Embryonic facial prominence (tissue), 1 donor: ENCODE measurements around the gene SURF6.
"Not testable (repeated sequence)": the region's sequence is repeated elsewhere in the genome, so short reads cannot be mapped to it uniquely, and the experiment has no call there.

Source experiments
- DNase-seq: peaks from one replicate; pipeline ENCODE4 v3.0.0-alpha.2; 2016; ENCODE audit errors: extremely low spot score

SURF6 gene

DNA sequence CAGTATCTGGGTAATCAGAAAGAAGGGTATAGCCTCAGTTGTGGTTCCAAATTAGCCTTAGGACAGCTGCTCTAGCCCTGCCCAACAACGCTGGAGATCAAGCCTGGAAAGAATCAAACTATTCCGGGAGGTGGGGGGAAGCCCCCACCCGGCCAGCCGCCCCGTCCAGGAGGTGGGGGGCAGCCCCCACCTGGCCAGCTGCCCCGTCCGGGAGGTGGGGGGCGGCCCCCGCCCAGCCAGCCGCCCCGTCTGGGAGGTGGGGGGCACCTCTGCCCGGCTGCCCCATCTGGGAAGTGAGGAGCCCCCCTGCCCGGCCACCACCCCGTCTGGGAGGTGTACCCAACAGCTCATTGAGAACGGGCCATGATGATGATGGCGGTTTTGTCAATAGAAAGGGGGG is 36.0 kb downstream of the SURF6 start:
- not testable (repeated sequence) for DNase-seq

DNA sequence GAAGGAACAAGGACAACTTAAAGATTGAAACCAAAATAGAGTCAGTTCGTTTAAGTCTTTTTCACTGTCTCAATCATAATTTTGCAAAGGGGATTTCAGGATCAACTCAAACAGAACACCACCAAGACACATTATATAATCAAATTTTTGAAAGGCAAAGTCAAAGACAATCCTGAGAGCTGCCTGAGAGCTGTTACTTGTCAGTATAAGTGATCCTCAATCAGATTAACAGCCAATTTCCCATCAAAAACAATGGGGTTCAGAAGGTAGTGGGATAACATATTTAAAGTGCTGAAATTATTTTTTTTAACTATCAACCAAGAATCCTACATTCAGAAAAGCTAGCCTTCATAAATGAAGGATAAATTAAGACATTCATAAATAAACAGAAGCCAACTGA is 41.7 kb downstream of the SURF6 start:
- DNase-seq: no peak

DNA sequence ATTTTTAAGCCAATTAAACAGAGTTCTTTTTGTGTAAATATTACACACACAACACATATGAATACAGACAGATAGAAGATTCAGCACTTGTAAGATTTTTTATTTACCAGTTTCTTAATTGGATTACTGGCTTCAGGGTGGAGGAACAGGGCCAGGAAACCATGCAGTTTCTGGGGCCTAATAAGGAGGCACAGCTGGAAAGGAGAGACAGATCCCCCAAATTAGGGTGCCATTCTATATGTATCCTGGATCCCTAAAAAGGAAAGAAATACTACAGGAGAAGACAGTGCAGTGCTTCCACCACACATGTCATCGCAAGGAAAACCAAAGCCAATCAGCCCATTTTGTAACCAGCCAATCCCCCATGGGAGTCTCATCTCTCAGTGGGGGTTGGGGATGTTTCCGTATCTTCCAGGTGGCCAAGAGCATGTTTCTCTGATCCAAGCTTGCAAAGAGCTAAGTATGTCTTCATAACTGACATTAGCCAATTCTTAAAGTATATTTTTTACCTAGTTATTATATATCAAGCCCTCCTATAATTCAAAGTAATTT is 45.2 kb downstream of the SURF6 start:
- DNase-seq: no peak

DNA sequence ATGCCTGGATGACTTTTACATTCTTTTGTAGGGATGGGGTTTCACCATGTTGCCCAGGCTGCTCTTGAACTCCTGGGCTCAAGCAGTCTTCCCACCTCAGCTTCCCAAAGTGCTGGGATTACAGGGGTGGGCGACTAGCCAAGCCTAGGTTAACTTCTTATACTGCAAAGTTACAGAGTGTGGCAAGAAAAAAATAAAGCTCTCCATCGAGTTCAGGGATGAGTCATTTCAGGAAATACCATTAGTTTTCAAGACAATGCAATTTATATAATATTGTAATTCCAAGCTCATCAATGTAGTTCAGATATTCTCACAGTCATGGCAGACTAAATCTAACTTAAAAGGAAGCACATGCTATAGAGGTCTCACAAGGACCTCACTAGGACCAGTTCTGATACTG is 49.5 kb downstream of the SURF6 start:
- no peak for DNase-seq

DNA sequence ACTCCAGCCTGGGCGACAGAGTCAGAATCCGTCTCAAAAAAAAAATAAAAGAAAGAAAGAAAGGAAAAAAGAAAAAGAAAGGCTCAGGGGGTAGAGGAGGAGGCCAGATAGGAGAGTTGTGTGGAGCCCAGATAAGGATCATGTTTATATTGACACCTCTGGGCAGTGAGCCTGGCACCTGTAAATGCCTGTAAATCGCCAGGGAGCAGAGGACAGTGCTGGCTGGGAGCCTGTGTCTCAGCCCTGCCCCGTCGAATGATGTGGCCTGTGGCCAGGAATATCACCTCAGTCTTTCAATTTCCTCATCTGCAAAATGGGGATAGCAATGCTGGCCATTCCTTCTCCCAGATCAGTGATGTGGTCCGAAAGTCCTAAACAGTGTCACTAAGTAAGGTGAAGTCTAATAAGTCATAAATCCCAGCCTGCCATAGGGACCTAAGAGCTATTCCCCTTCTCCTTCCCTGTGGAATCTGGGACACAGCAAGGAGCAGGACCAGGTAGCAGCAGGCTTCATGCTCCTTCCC is 50.7 kb downstream of the SURF6 start:
- no peak for DNase-seq

- no peak for DNase-seq
Measured at GRCh38 chr9:133284362-133284761, 51.6 kb downstream of the SURF6 start.

DNA sequence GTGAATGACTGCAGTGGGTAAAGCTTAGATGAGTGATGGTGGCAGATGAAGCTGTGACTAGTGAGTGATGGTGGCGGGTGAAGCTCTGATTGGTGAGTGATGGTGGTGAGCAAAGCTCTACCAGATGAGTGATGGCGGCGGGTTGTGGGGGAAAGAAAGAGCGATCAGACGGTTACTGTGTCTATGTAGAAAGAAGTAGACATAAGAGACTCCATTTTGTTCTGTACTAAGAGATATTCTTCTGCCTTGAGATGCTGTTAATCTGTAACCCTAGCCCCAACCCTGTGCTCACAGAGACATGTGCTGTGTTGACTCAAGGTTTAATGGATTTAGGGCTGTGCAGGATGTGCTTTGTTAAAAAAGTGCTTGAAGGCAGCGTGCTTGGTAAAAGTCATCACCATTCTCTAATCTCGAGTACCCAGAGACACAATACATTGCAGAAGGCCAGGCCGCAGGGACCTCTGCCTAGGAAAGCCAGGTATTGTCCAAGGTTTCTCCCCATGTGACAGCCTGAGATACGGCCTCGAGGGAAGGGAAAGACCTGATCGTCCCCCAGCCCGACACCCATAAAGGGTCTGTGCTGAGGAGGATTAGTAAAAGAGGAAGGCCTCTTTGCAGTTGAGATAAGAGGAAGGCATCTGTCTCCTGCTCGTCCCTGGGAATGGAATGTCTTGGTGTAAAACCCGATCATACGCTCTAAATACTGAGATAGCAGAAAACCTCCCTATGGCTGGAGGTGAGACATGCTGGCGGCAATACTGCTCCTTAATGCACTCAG is 52.5 kb downstream of the SURF6 start:
- not testable (repeated sequence) for DNase-seq

- DNase-seq: no peak
Measured at GRCh38 chr9:133282464-133283238, 53.3 kb downstream of the SURF6 start.

GRCh38 chr9:133280392-133280791 is 55.6 kb downstream of the SURF6 start:
- DNase-seq: no peak
